RWPE1 (cell line): ENCODE measurements around the gene TEX51.

Experiments
- CTCF ChIA-PET: fragments of 350-600 bp; sonication (Branson Sonifier 250); formaldehyde crosslinking; extraction: SDS; loops from one replicate; lab custom pipeline; 2021; lab: Yijun Ruan, JAX
- POLR2A ChIA-PET: fragments of 400-600 bp; formaldehyde crosslinking; extraction: SDS; loops from one replicate; lab custom pipeline; 2020; ENCODE audit warnings: antibody characterized with exemption; ENCODE audit not compliant: low non-redundant PET; lab: Yijun Ruan, JAX
- DNase-seq: peaks from one replicate; pipeline ENCODE4 v3.0.0; 2012; ENCODE audit warnings: low spot score
- H3K27ac ChIP-seq: fragments of 450-650 bp; 2 replicates; pipeline ENCODE4 v1.5.1; 2017
- TF ChIP-seq, protein P1 (sequence below): fragments of 450-650 bp; conservative IDR thresholded peaks from 2 replicates; pipeline ENCODE4 v1.5.1; 2017; ENCODE audit warnings: low read depth, mild to moderate bottlenecking

TEX51 gene

DNA sequence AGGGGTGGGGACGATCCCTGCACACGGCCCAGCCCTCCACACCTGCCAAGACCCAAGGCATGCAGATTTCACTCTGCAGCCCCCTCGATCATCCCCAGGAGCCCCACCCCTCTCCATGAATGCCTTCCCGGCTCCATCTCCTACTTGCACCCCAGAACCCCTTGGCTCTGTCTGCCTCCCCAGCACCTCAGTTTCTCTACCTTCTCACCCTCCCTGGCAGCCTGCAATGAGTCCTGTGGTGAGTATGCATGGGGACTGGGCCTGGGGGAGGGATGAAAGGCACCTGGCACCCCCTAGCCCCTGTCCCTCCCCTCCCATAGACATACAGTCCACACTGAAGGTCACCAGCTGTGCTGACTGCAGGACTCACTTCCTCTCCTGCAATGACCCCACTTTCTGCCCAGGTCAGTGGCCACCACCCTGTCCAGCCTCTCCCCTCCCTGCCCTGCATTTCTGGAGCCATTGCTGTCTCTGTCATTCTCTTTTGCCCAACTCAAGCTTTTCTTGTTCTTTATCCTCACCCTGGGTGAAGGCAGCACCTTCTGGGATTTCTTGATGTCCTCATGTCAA, 1.0 kb downstream of the TEX51 start:
- TF ChIP-seq, protein P1, sequence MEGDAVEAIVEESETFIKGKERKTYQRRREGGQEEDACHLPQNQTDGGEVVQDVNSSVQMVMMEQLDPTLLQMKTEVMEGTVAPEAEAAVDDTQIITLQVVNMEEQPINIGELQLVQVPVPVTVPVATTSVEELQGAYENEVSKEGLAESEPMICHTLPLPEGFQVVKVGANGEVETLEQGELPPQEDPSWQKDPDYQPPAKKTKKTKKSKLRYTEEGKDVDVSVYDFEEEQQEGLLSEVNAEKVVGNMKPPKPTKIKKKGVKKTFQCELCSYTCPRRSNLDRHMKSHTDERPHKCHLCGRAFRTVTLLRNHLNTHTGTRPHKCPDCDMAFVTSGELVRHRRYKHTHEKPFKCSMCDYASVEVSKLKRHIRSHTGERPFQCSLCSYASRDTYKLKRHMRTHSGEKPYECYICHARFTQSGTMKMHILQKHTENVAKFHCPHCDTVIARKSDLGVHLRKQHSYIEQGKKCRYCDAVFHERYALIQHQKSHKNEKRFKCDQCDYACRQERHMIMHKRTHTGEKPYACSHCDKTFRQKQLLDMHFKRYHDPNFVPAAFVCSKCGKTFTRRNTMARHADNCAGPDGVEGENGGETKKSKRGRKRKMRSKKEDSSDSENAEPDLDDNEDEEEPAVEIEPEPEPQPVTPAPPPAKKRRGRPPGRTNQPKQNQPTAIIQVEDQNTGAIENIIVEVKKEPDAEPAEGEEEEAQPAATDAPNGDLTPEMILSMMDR: no peak
- ChIA-PET CTCF (no interaction called here), POLR2A (no interaction called here)
- no peak for DNase-seq
- no peak overlapping the region for H3K27ac ChIP-seq

DNA sequence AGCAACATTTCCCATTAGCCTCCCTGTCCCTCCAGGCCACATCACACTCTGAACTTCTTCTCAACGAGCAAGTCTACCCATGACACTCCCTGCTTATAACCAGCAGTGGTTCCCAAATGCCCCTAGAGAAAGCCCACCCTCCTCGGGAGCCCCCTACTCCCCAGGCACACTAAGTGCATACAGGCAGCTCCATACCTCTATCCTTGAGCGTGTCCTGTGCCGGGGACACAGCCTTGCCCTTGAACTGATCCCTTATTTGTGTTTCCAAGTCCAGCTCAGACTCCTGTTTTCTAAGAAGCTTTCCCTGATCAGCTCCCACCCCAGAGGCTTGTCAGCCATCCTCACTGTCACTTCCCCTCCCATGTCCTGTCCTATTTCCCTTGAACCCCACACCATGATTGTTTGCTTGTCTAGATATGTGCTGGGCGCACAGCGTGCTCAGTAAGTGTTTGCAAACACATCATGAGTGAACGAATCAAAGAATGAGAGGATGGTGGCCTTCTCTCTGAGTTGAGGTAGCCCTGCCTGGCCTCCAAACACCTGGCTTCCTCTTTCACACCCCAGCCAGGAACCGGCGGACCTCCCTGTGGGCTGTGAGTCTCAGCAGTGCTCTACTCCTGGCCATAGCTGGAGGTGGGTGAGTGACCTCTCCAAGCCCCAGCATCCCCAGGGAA, 2.1 kb downstream of the TEX51 start:
- ChIA-PET CTCF (no interaction called here), POLR2A (no interaction called here)
- no peak overlapping the region for H3K27ac ChIP-seq
- TF ChIP-seq, protein P1: no peak
- no peak for DNase-seq

DNA sequence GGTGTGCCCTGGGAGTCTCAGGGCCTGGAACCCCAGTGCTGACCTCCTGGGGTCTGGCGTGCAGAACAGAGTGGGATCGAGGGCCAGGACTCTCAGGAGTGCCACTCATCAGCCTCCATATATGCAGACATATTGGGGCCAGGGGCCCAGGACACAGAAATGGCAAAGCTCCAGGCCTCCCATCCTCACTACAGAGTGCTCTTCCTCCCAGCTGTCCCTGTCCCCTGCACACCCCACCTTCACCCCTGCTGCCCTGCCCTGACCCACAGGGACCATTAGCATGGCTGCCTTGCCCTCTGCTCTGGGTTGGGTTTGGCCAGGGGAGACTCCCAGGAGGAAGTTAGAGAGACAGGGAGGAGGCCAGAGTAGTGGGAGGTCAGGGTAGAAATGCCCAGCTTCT, 2.8 kb downstream of the TEX51 start:
- DNase-seq: no peak
- ChIA-PET CTCF (no interaction called here), POLR2A (no interaction called here)
- no peak overlapping the region for H3K27ac ChIP-seq
- TF ChIP-seq, protein P1: no peak

DNA sequence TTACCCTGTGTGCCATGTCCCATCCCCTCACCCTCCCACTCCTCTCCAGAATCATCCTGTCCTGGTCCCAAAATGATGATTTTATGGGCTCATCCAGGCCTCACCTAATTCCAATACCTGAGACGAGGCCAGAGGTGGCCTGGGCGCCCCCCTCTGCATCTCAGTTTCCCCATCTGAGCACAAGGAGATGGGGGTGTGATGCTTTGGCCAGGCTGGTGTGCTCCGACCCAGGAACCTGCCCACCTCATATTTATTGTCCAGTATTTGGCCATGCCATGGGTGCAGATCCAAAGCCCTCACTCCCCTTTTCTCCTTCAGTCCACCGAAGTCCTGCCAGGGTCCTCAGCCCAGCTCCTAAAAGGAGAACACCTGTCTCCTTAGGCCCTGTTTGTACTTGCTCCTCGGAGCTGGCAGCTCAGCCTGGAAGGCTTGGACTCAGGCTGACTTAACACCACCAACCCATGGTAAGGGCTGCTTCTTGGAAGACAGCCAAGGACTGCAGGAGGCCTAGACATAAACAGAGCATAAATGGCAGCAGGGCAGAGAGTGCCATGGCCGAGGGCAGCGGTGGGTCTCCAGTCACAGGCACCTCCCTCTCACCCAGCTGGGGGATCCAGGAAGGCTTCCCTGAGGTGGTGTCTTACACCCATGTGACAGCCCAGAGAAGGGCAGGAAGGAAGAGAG, 3.6 kb downstream of the TEX51 start:
- H3K27ac ChIP-seq: no peak overlapping the region
- no peak for DNase-seq
- ChIA-PET CTCF (no interaction called here), POLR2A (no interaction called here)
- TF ChIP-seq, protein P1: no peak

DNA sequence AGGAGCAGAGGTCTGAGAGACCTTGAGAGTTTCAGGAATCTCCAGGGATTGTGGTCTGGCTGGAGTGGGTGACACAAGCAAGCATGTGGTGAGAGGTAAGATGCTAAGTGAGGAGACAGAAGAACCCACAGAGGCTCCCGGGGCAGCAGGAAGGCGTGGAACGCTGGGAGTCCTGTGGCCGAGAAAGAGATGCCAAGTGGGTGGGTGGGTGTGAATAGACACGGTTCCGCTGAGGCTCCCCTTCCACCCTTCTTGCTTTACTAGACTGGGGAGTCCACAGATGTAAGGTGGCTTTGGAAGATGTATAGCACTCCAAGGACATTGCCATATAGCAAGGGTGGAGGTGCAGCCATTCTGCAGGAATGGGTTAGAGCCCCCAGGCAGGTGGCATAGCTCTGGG, 4.2 kb downstream of the TEX51 start:
- ChIA-PET POLR2A (no interaction called here), CTCF (interaction anchor here (0.5 kb wide), 1 partner anchor 16 kb away, joined by 3 read pairs; no protein-coding TSS in a partner anchor)
- DNase-seq: no peak
- H3K27ac ChIP-seq: no peak overlapping the region
- TF ChIP-seq, protein P1: no peak

DNA sequence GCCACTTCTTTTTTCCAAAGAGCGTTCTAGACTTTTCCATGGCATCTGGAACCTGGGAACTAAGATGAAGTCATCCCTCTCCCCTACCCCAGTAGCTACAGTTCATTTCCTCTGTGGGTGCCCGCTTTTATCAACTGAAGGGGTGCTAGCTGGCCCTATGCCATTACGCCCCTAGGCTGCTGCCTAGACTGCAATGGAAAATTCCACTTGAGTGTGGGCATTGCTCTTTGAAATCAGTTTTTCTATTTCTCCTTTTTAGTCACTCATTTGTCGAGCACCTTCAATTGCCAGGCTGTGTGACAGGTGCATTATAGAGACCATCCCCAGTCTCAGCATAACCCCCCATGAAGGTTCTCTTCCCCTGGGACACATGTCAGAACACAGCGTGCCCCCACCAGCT, 7.3 kb downstream of the TEX51 start:
- TF ChIP-seq, protein P1: no peak
- DNase-seq: no peak
- CTCF ChIA-PET: no interaction called here
- no peak overlapping the region for H3K27ac ChIP-seq
- POLR2A ChIA-PET: no interaction called here
